Skin epidermis (tissue), 12 donors: ENCODE measurements around the gene SCN3B.

Experiments used
- H3K27ac ChIP-seq, 21 experiments: fragments of 200-600 bp; sonication (generic) in 11 of 21; one replicate each; pipeline ENCODE4 v1.5.0; 2020; ENCODE audit warnings: mild to moderate bottlenecking in 3 of 21, inconsistent platforms in 2 of 21, moderate library complexity in 2 of 21
- H3K4me3 ChIP-seq, 7 experiments: fragments of 200-600 bp; sonication (generic) in 2 of 7; one replicate each; pipeline ENCODE4 v1.5.0; 2020; ENCODE audit warnings: inconsistent platforms in 2 of 7, mild to moderate bottlenecking in 2 of 7, moderate library complexity in 1 of 7

The SCN3B gene

GRCh38 chr11:123654566-123655081 is at the start of gene SCN3B:
SCN3B (minus strand) TSS chr11:123654624; CDS start chr11:123653801, 823 bp downstream.
- peak within 1 kb of the TSS in 9 of 21 experiments; percentile 1 to 44 (median 32) for H3K27ac ChIP-seq
- H3K4me3 ChIP-seq = peak within 1 kb of the TSS; percentile 31 to 50 (median 42)

- no peak overlapping the region for H3K4me3 ChIP-seq
- no peak overlapping the region for H3K27ac ChIP-seq
Observed at GRCh38 chr11:123702696-123703095, 48.3 kb upstream of the SCN3B start.

GRCh38 chr11:123702139-123702538 is 47.7 kb upstream of the SCN3B start:
- Histone ChIP-seq H3K4me3 (no peak overlapping the region), H3K27ac (no peak overlapping the region)

GRCh38 chr11:123700772-123701171 is 46.3 kb upstream of the SCN3B start:
- H3K27ac ChIP-seq = no peak overlapping the region
- H3K4me3 ChIP-seq = no peak overlapping the region

GRCh38 chr11:123698546-123699127 is 44.2 kb upstream of the SCN3B start:
- Histone ChIP-seq H3K4me3 (no peak overlapping the region), H3K27ac (no peak overlapping the region)

- Histone ChIP-seq H3K4me3 (no peak overlapping the region), H3K27ac (no peak overlapping the region)
Observed at GRCh38 chr11:123696183-123696582, 41.8 kb upstream of the SCN3B start.

- Histone ChIP-seq H3K4me3 (no peak overlapping the region), H3K27ac (no peak overlapping the region)
Observed at GRCh38 chr11:123695231-123695630, 40.8 kb upstream of the SCN3B start.

- Histone ChIP-seq H3K27ac (no peak overlapping the region), H3K4me3 (no peak overlapping the region)
Observed at GRCh38 chr11:123694551-123694950, 40.1 kb upstream of the SCN3B start.

- no peak overlapping the region for H3K27ac ChIP-seq
- H3K4me3 ChIP-seq = no peak overlapping the region
Observed at GRCh38 chr11:123692961-123693360, 38.5 kb upstream of the SCN3B start.

GRCh38 chr11:123690485-123690884 is 36.1 kb upstream of the SCN3B start:
- H3K4me3 ChIP-seq = no peak overlapping the region

GRCh38 chr11:123684601-123685000 is 30.2 kb upstream of the SCN3B start:
- no peak overlapping the region for H3K4me3 ChIP-seq
- H3K27ac ChIP-seq = no peak overlapping the region

More at GRCh38 chr11:123690485-123690884, 36.1 kb upstream of the SCN3B start:
- H3K27ac ChIP-seq = no peak overlapping the region

GRCh38 chr11:123683428-123684170 is 29.2 kb upstream of the SCN3B start:
- no peak overlapping the region for H3K4me3 ChIP-seq
- H3K27ac ChIP-seq = no peak overlapping the region

GRCh38 chr11:123682696-123683410 is 28.4 kb upstream of the SCN3B start:
- no peak overlapping the region for H3K4me3 ChIP-seq
- H3K27ac ChIP-seq = no peak overlapping the region

- no peak overlapping the region for H3K27ac ChIP-seq
- H3K4me3 ChIP-seq = no peak overlapping the region
Observed at GRCh38 chr11:123681030-123681429, 26.6 kb upstream of the SCN3B start.

- Histone ChIP-seq H3K27ac (no peak overlapping the region), H3K4me3 (no peak overlapping the region)
Observed at GRCh38 chr11:123678246-123678645, 23.8 kb upstream of the SCN3B start.

GRCh38 chr11:123677510-123677909 is 23.1 kb upstream of the SCN3B start:
- Histone ChIP-seq H3K4me3 (no peak overlapping the region), H3K27ac (no peak overlapping the region)

GRCh38 chr11:123674297-123674696 is 19.9 kb upstream of the SCN3B start:
- Histone ChIP-seq H3K27ac (no peak overlapping the region), H3K4me3 (no peak overlapping the region)

GRCh38 chr11:123672568-123672967 is 18.1 kb upstream of the SCN3B start:
- Histone ChIP-seq H3K27ac (no peak overlapping the region), H3K4me3 (no peak overlapping the region)

- no peak overlapping the region for H3K27ac ChIP-seq
Observed at GRCh38 chr11:123671534-123671933, 17.1 kb upstream of the SCN3B start.

GRCh38 chr11:123670081-123670480 is 15.7 kb upstream of the SCN3B start:
- Histone ChIP-seq H3K4me3 (no peak overlapping the region), H3K27ac (no peak overlapping the region)

More at GRCh38 chr11:123671534-123671933, 17.1 kb upstream of the SCN3B start:
- H3K4me3 ChIP-seq = no peak overlapping the region

GRCh38 chr11:123665306-123665705 is 10.9 kb upstream of the SCN3B start:
- Histone ChIP-seq H3K27ac (no peak overlapping the region), H3K4me3 (no peak overlapping the region)
